Muscle of leg (tissue), 11 donors: ENCODE results near the gene EDRF1. TPM values are rescaled to one million over a fixed set of nuclear protein-coding genes. Genes with fewer than 3 reads are reported as not detected.

Experiments
- DNase-seq: peaks from one replicate; pipeline ENCODE4 v3.0.0; 2013
- H3K27ac ChIP-seq: one replicate; pipeline ENCODE4 v1.5.1; 2013; ENCODE audit warnings: mild to moderate bottlenecking, low read length, control low read depth
- H3K27me3 ChIP-seq: one replicate; pipeline ENCODE4 v1.6.1; 2013; ENCODE audit warnings: low read length; ENCODE audit not compliant: control insufficient read depth, insufficient read depth
- H3K36me3 ChIP-seq: one replicate; pipeline ENCODE4 v1.6.1; 2013; ENCODE audit warnings: low read length; ENCODE audit not compliant: control insufficient read depth, insufficient read depth
- H3K4me1 ChIP-seq: one replicate; pipeline ENCODE4 v1.6.1; 2013; ENCODE audit warnings: low read length; ENCODE audit not compliant: control insufficient read depth, insufficient read depth
- H3K4me3 ChIP-seq: one replicate; pipeline ENCODE4 v1.5.1; 2013; ENCODE audit warnings: low read length, control low read depth
- H3K9me3 ChIP-seq: replicated peaks from 2 replicates; pipeline ENCODE4 v1.6.1; 2013; ENCODE audit warnings: low read depth, low read length; ENCODE audit not compliant: control insufficient read depth
- WGBS: methylation state at CpG from one replicate; pipeline ENCODE4 v1.1.5; 2013; ENCODE audit warnings: missing lambda C conversion rate; ENCODE audit not compliant: insufficient coverage; 5-methylcytosine and 5-hydroxymethylcytosine counted together
- polyA plus RNA-seq, 8 donors: library from polyadenylated mRNA; unstranded; fragments of 120-200 nt; gene quantifications; one replicate each; pipeline versions ENCODE4 v1.2.1 to v1.2.3, GENCODE V29; 2013; ENCODE audit warnings: inconsistent platforms in 1 of 8, low replicate concordance in 1 of 8; ENCODE audit not compliant: insufficient read length in 8 of 8, insufficient read depth in 1 of 8
- total RNA-seq: library from RNA; stranded (reverse); fragments of 120-200 nt; gene quantifications from one replicate; pipeline ENCODE4 v1.2.4, GENCODE V29; 2013

Gene EDRF1
- total and polyA plus RNA-seq, 9 donors = 15.7 to 27.7 (median 19.9) TPM

GRCh38 chr10:125726914-125727313 is 7.4 kb downstream of the EDRF1 start:
- 95% methylated on average over 6 of the region's 7 CpGs for WGBS
- DNase-seq = no peak
- H3K27ac ChIP-seq = no peak overlapping the region

GRCh38 chr10:125727436-125727835 is 7.9 kb downstream of the EDRF1 start:
- H3K27ac ChIP-seq = no peak overlapping the region
- H3K36me3 ChIP-seq = peaks cover 50% of the 10 kb centered on the region
- no peaks in the 10 kb centered on the region for H3K9me3 ChIP-seq
- H3K4me1 ChIP-seq = no peaks in the 10 kb centered on the region
- DNase-seq = no peak
- WGBS = 100% methylated on average over 1 of the region's 3 CpGs
- H3K27me3 ChIP-seq = no peaks in the 10 kb centered on the region
- H3K4me3 ChIP-seq = no peak overlapping the region

More at GRCh38 chr10:125726914-125727313, 7.4 kb downstream of the EDRF1 start:
- no peak overlapping the region for H3K4me3 ChIP-seq
- no peaks in the 10 kb centered on the region for H3K27me3 ChIP-seq
- H3K36me3 ChIP-seq = peaks cover 51% of the 10 kb centered on the region
- H3K9me3 ChIP-seq = no peaks in the 10 kb centered on the region
- no peaks in the 10 kb centered on the region for H3K4me1 ChIP-seq

- DNase-seq = no peak
- H3K4me1 ChIP-seq = no peaks in the 10 kb centered on the region
- no peak overlapping the region for H3K27ac ChIP-seq
- H3K36me3 ChIP-seq = peaks cover 46% of the 10 kb centered on the region
- no peaks in the 10 kb centered on the region for H3K27me3 ChIP-seq
- no peaks in the 10 kb centered on the region for H3K9me3 ChIP-seq
- no peak overlapping the region for H3K4me3 ChIP-seq
- no CpG with 5 or more reads among the region's 1 CpG for WGBS
Measured at GRCh38 chr10:125734148-125734547, 14.6 kb downstream of the EDRF1 start.

GRCh38 chr10:125734823-125735222 is 15.3 kb downstream of the EDRF1 start:
- Histone ChIP-seq H3K4me1 (no peaks in the 10 kb centered on the region), H3K9me3 (no peaks in the 10 kb centered on the region), H3K4me3 (no peak overlapping the region), H3K27ac (no peak overlapping the region), H3K27me3 (no peaks in the 10 kb centered on the region), H3K36me3 (peaks cover 44% of the 10 kb centered on the region)
- DNase-seq = no peak
- WGBS = no CpG with 5 or more reads among the region's 1 CpG

- Histone ChIP-seq H3K36me3 (peaks cover 46% of the 10 kb centered on the region), H3K4me1 (no peaks in the 10 kb centered on the region), H3K4me3 (no peak overlapping the region), H3K27ac (no peak overlapping the region), H3K9me3 (no peaks in the 10 kb centered on the region), H3K27me3 (no peaks in the 10 kb centered on the region)
- no CpG with 5 or more reads among the region's 5 CpGs for WGBS
- no peak for DNase-seq
Measured at GRCh38 chr10:125738206-125738605, 18.7 kb downstream of the EDRF1 start.

- no peaks in the 10 kb centered on the region for H3K4me1 ChIP-seq
- H3K9me3 ChIP-seq = no peaks in the 10 kb centered on the region
- H3K4me3 ChIP-seq = no peak overlapping the region
- peaks cover 59% of the 10 kb centered on the region for H3K36me3 ChIP-seq
- no peak overlapping the region for H3K27ac ChIP-seq
- 83% methylated on average over 4 of the region's 7 CpGs for WGBS
- DNase-seq = no peak
- no peaks in the 10 kb centered on the region for H3K27me3 ChIP-seq
Measured at GRCh38 chr10:125739994-125740679, 20.6 kb downstream of the EDRF1 start.

GRCh38 chr10:125742465-125742864 is 23.0 kb downstream of the EDRF1 start:
- Histone ChIP-seq H3K27ac (no peak overlapping the region), H3K36me3 (peaks cover 59% of the 10 kb centered on the region), H3K4me3 (no peak overlapping the region), H3K9me3 (no peaks in the 10 kb centered on the region), H3K27me3 (no peaks in the 10 kb centered on the region), H3K4me1 (no peaks in the 10 kb centered on the region)
- peak; percentile 11 for DNase-seq
- no CpG with 5 or more reads among the region's 2 CpGs for WGBS

- Histone ChIP-seq H3K27me3 (no peaks in the 10 kb centered on the region), H3K27ac (no peak overlapping the region), H3K36me3 (peaks cover 66% of the 10 kb centered on the region), H3K4me1 (no peaks in the 10 kb centered on the region), H3K4me3 (no peak overlapping the region), H3K9me3 (no peaks in the 10 kb centered on the region)
- no CpG with 5 or more reads among the region's 2 CpGs for WGBS
- DNase-seq = no peak
Measured at GRCh38 chr10:125744909-125745308, 25.4 kb downstream of the EDRF1 start.

GRCh38 chr10:125747417-125747816 is 27.9 kb downstream of the EDRF1 start:
- Histone ChIP-seq H3K27ac (no peak overlapping the region), H3K4me1 (no peaks in the 10 kb centered on the region), H3K9me3 (no peaks in the 10 kb centered on the region), H3K36me3 (peaks cover 68% of the 10 kb centered on the region), H3K27me3 (no peaks in the 10 kb centered on the region), H3K4me3 (no peak overlapping the region)
- no peak for DNase-seq
- no CpG with 5 or more reads among the region's 5 CpGs for WGBS

GRCh38 chr10:125756196-125756595 is 36.7 kb downstream of the EDRF1 start:
- Histone ChIP-seq H3K4me3 (no peak overlapping the region), H3K27me3 (no peaks in the 10 kb centered on the region), H3K9me3 (no peaks in the 10 kb centered on the region), H3K36me3 (peaks cover 47% of the 10 kb centered on the region), H3K27ac (no peak overlapping the region), H3K4me1 (no peaks in the 10 kb centered on the region)
- WGBS = 86% methylated on average over 2 of the region's 5 CpGs
- no peak for DNase-seq
